Inflammatory macrophage (primary cell): Measurements from ENCODE around the gene C1orf167.
A peak's percentile ranks its signal among the peaks of the same experiment; 100 is the strongest.
"Not testable (repeated sequence)": the region's sequence is repeated elsewhere in the genome, so short reads cannot be mapped to it uniquely, and the experiment has no call there.

Experiments
- DNase-seq, 2 donors: peaks; one replicate each; pipeline ENCODE4 v3.0.0-alpha.2; 2020 to 2022

The C1orf167 gene

GRCh38 chr1:11800756-11801433 lies 38.9 kb downstream of the C1orf167 start:
- no peak for DNase-seq

GRCh38 chr1:11802616-11802972 lies 40.6 kb downstream of the C1orf167 start:
- peak; percentile 43 to 61 for DNase-seq

- DNase-seq: peak; percentile 68 to 81
Observed at GRCh38 chr1:11802973-11803885, 41.2 kb downstream of the C1orf167 start.

- not testable (repeated sequence) for DNase-seq
Observed at GRCh38 chr1:11803924-11804665, 42.1 kb downstream of the C1orf167 start.

- peak; percentile 17 to 58 for DNase-seq
Observed at GRCh38 chr1:11804666-11805421, 42.9 kb downstream of the C1orf167 start.

- peak; percentile 98 to 99 for DNase-seq
Observed at GRCh38 chr1:11805422-11806306, 43.7 kb downstream of the C1orf167 start, which contains the start of the genes CLCN6 and MTHFR. TSS of gene CLCN6 (plus strand) at chr1:11806191. CDS start at chr1:11806263, 72 bp downstream. TSS of gene MTHFR (minus strand) at chr1:11805964. CDS start at chr1:11803116, 2,848 bp downstream.

GRCh38 chr1:11806307-11806936 lies 44.4 kb downstream of the C1orf167 start:
- peak; percentile 24 to 40 for DNase-seq

- no peak for DNase-seq
Observed at GRCh38 chr1:11807133-11807532, 45.1 kb downstream of the C1orf167 start.

GRCh38 chr1:11813021-11813420 lies 51.0 kb downstream of the C1orf167 start:
- DNase-seq: peak; percentile 30 to 31

GRCh38 chr1:11817192-11817591 lies 55.2 kb downstream of the C1orf167 start:
- DNase-seq: no peak

GRCh38 chr1:11822091-11822490 lies 60.1 kb downstream of the C1orf167 start:
- no peak for DNase-seq

GRCh38 chr1:11823366-11824137 lies 61.6 kb downstream of the C1orf167 start:
- no peak for DNase-seq

GRCh38 chr1:11825131-11825530 lies 63.1 kb downstream of the C1orf167 start:
- DNase-seq: no peak

- DNase-seq: no peak
Observed at GRCh38 chr1:11826946-11827345, 65.0 kb downstream of the C1orf167 start.

GRCh38 chr1:11828511-11828910 lies 66.5 kb downstream of the C1orf167 start:
- DNase-seq: no peak

GRCh38 chr1:11831945-11832725 lies 70.1 kb downstream of the C1orf167 start:
- DNase-seq: peak; percentile 46 to 61

- no peak for DNase-seq
Observed at GRCh38 chr1:11833497-11833896, 71.5 kb downstream of the C1orf167 start.

GRCh38 chr1:11833900-11834299 lies 71.9 kb downstream of the C1orf167 start:
- DNase-seq: no peak
